H1 (cell line): ENCODE results near the gene RPL18. TPM values are rescaled to one million over a fixed set of nuclear protein-coding genes. Genes with fewer than 3 reads are reported as not detected.

ENCODE experiments used
- ASH2L ChIP-seq: fragments of 200-600, 300-600 bp; sonication (generic); IDR thresholded peaks from one replicate; pipeline ENCODE4 v1.7.1; 2017; ENCODE audit warnings: low read length
- CHD2 ChIP-seq: IDR thresholded peaks from 2 replicates; pipeline ENCODE4 v1.6.1; 2012; ENCODE audit warnings: low read length, improper control_type of control experiment
- JUN ChIP-seq: IDR thresholded peaks from 2 replicates; pipeline ENCODE4 v1.6.1; 2011; ENCODE audit warnings: low read depth, mild to moderate bottlenecking, improper control_type of control experiment, low read length
- polyA plus RNA-seq, 7 experiments: library from polyadenylated mRNA; depleted of rRNA in 3 of 7; stranded (reverse) in 5 of 7; unstranded in 2 of 7; fragments of >200 nt in 5 of 7; fragments of 200-250 nt in 2 of 7; gene quantifications; 1 replicate in 5 of 7; 2 replicates in 1 of 7; 4 replicates in 1 of 7; pipeline versions ENCODE4 v1.2.1 to v1.2.3, GENCODE V29; 2011 to 2013; ENCODE audit warnings: missing spikeins in 2 of 7, mixed read lengths in 2 of 7
- total RNA-seq: library from RNA; stranded (reverse); fragmentation: NEBNext Ultra II Directional; extraction: Animal tissue kit (Norgen Biotek cat#: 25700); gene quantifications from 2 replicates; pipeline ENCODE4 v1.2.1, GENCODE V29; 2021

Gene RPL18
- total and polyA plus RNA-seq, 2 of the 8 experiments (the other 6 are each of a cell fraction or from before 2014, with no cell fraction given): 1,669 to 2,789 TPM

- no peak for TF ChIP-seq JUN
- no peak for TF ChIP-seq CHD2
- no peak for TF ChIP-seq ASH2L
These were observed 31.6 kb downstream of the RPL18 start (continued) for GRCh38 chr19:48587387-48587786.
